ENCODE data around the gene SLC39A1. TPM values are rescaled to one million over a fixed set of nuclear protein-coding genes. Genes with fewer than 3 reads are reported as not detected.

SLC39A1 gene
- total and polyA plus RNA-seq, 9 of the 15 experiments (the other 6 are each of a cell fraction or from before 2014, with no cell fraction given): 9.9 to 81.1 (median 62.7) TPM

DNA sequence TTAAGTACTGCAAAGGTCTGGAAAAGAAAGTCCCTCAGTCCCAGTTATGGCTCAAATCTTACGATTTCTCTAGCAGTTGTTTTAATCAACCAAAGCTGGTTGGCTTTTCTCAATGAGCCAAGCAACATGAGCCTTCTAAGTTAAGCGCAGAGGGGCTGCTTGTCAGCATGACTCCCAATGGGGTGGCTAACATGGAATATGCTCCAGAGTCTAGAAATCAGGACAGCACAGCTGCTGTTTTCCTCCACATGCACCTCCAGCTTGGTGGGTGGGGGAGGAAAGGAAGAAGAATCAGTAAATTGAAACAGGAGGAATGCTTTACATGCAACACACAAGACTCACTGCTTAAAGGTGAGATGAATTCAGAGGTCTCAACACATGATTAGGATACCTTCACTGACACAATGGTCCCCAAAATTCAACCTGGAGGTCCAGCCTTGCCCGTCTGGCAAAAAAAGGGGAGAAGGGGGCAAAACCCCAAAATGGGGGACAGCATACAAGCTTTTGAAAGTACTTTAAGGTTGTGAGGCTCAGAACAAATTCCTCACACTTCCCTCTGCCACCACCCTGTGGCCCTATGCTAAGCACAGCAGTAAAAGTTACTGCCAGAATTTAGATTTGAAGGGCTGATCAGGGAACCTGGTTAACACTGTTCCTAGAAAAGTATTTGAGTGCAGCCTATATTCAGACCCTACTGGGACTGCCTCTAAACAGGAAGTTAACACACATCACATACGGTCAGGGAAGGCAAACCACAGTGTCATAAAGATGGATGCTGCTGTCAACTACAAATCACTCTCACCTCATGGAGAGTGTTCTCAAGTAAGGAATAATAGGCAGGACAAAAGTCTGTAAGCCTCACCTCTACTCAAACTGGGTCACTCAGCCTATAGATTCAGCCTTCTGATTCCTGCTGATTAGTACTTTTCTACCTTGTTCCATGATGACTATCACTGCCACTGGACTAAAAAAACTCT is 43.2 kb downstream of the SLC39A1 start:
- intact Hi-C loops (cut with micrococcal nuclease) (loop anchor here (5.0 kb wide), 3 partner anchors 38 to 123 kb away; no protein-coding TSS in a partner anchor), in situ Hi-C loops (cut with MboI) (no loop called here)
- WGBS (ENCODE audit: insufficient coverage, low coverage, missing lambda C conversion rate): 18% methylated on average over 4 of the region's 4 CpGs
- peak overlapping the region; percentile 86 for H3K4me3 ChIP-seq
- peaks cover 71% of the 10 kb centered on the region for H3K79me2 ChIP-seq (ENCODE audit: control insufficient read depth, insufficient read depth, low read length)
- H3K9me3 ChIP-seq (replicated peaks; ENCODE audit: control insufficient read depth, insufficient read depth, low read depth, low read length): no peaks in the 10 kb centered on the region
- peak overlapping the region; percentile 86 to 91; a peak in 3 of 4 replicates for H3K9ac ChIP-seq (ENCODE audit: insufficient read depth in 1 of 2, low read depth in 2 of 2, low read length in 2 of 2)
- no peaks in the 10 kb centered on the region for H3K9me1 ChIP-seq (ENCODE audit: control insufficient read depth, insufficient read depth, low read length)
- ChIA-PET POLR2A (interaction anchor here (0.8 to 2.4 kb wide), 3 partner anchors 9 to 67 kb away, joined by 3 to 12 read pairs (median 5); no protein-coding TSS in a partner anchor), CTCF (ENCODE audit: low intra/inter-chr PET ratio) (interaction anchor here (0.7 kb wide), 1 partner anchor 123 kb away, joined by 3 read pairs; no protein-coding TSS in a partner anchor)
- DNase-seq (ENCODE audit: extremely low read depth in 1 of 4, low spot score in 3 of 4) (peak in 3 of 4 experiments; percentile 11 to 82 (median 59)), ATAC-seq (peak; percentile 50), FAIRE-seq (peak; percentile 83)
- peaks cover 9 to 30% of the 10 kb centered on the region in 2 experiments for H3K4me1 ChIP-seq (replicated peaks in 1 of 2; ENCODE audit: control insufficient read depth in 2 of 2, insufficient read depth in 2 of 2, low read length in 2 of 2)
- peak overlapping the region; percentile 98 for H3K27ac ChIP-seq (ENCODE audit: extremely low read depth, low read depth, low read length)
- no peaks in the 10 kb centered on the region for H3K27me3 ChIP-seq (ENCODE audit: control insufficient read depth in 2 of 2, insufficient read depth in 2 of 2, low read length in 2 of 2)
- peaks cover 21% of the 10 kb centered on the region for H4K20me1 ChIP-seq (replicated peaks; ENCODE audit: control insufficient read depth, insufficient read depth, low read length)
- peaks cover 35% of the 10 kb centered on the region; the same call in 2 of the 3 replicates for H3K36me3 ChIP-seq (ENCODE audit: control insufficient read depth, insufficient read depth, low read length)
- peak overlapping the region; percentile 99 for H3K4me2 ChIP-seq (ENCODE audit: insufficient read depth, low read length)
- no TSS peak for BruUV-seq (replicated peaks)
- H2AFZ ChIP-seq (ENCODE audit: low read depth, low read length): no peak overlapping the region
- peak in 1 of 2 experiments; percentile 39; a peak in 1 of 4 replicates for TF ChIP-seq KDM1A (IDR thresholded peaks at IDR 0.05)
- TF ChIP-seq ZNF444 (CRISPR knock-in tag; IDR thresholded peaks at IDR 0.05): no peak
- no peak for TF ChIP-seq ZNF347 (CRISPR knock-in tag; IDR thresholded peaks at IDR 0.05; ENCODE audit: low read depth)
- no peak for TF ChIP-seq BCOR (IDR thresholded peaks at IDR 0.05)
- TF ChIP-seq NFYB (IDR thresholded peaks at IDR 0.05; ENCODE audit: extremely low read depth, insufficient read length): no peak
- TF ChIP-seq SMAD3 (CRISPR knock-in tag; conservative IDR thresholded peaks at IDR 0.05): no peak
- TF ChIP-seq CCNT2 (IDR thresholded peaks at IDR 0.05; ENCODE audit: borderline replicate concordance, extremely low read depth, insufficient read length, low read depth, low read length): no peak
- TF ChIP-seq LCOR (CRISPR knock-in tag; IDR thresholded peaks at IDR 0.05): 0 out of 2 replicates have a peak, but pooled peaks have one; percentile 64
- TF ChIP-seq TFAM (CRISPR knock-in tag; conservative IDR thresholded peaks at IDR 0.05): no peak
- no peak for TF ChIP-seq ZNF282 (CRISPR knock-in tag; IDR thresholded peaks at IDR 0.05)
- no peak for TF ChIP-seq ZNF280B (CRISPR knock-in tag; IDR thresholded peaks at IDR 0.05)
- peak; percentile 63; the same call in 1 of the 2 replicates for TF ChIP-seq SOX6 (IDR thresholded peaks at IDR 0.05)
- TF ChIP-seq MYC (IDR thresholded peaks at IDR 0.05; ENCODE audit: low read depth, low read length): 0 out of 2 replicates have a peak, but pooled peaks have one; percentile 32
- TF ChIP-seq MYC (CRISPR knock-in tag; IDR thresholded peaks at IDR 0.05; ENCODE audit: borderline replicate concordance, low read depth): no peak
- TF ChIP-seq, protein P1, sequence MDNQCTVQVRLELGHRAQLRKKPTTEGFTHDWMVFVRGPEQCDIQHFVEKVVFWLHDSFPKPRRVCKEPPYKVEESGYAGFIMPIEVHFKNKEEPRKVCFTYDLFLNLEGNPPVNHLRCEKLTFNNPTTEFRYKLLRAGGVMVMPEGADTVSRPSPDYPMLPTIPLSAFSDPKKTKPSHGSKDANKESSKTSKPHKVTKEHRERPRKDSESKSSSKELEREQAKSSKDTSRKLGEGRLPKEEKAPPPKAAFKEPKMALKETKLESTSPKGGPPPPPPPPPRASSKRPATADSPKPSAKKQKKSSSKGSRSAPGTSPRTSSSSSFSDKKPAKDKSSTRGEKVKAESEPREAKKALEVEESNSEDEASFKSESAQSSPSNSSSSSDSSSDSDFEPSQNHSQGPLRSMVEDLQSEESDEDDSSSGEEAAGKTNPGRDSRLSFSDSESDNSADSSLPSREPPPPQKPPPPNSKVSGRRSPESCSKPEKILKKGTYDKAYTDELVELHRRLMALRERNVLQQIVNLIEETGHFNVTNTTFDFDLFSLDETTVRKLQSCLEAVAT (IDR thresholded peaks at IDR 0.05): no peak
- no peak for TF ChIP-seq PHTF2 (CRISPR knock-in tag; IDR thresholded peaks at IDR 0.05)
- TF ChIP-seq SP1 (CRISPR knock-in tag; IDR thresholded peaks at IDR 0.05): no peak
- no peak for TF ChIP-seq ZFP36 (IDR thresholded peaks at IDR 0.05; ENCODE audit: low read depth, low read length, partially characterized antibody)
- TF ChIP-seq PHF20 (IDR thresholded peaks at IDR 0.05; ENCODE audit: partially characterized antibody): no peak
- peak; percentile 74 for TF ChIP-seq ETV1 (tag; conservative IDR thresholded peaks at IDR 0.05; ENCODE audit: low read depth)
